ENCODE results near the gene MEIOSIN. TPM values are rescaled to one million over a fixed set of nuclear protein-coding genes. Genes with fewer than 3 reads are reported as not detected.

Gene MEIOSIN
- total RNA-seq, 2 experiments from 2014 or later = not detected

DNA sequence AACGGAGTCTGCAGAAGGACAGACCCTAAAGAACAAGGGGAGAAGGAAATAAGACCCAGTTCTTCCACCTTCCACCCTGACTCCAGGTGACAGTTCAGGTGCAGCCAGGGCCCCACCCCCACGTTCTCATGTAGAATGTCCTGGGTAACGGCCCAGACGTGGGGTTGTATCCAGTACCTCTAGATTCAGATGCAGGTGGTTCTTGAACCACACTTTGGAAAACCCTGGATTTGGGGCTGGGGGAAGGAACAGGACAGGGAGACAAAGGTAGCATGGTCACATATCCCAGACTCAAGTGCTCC is 46.9 kb downstream of the MEIOSIN start:
- ATAC-seq (no peak), DNase-seq (no peak)
- no peaks in the 10 kb centered on the region for H3K9me3 Mint-ChIP-seq (ENCODE audit: low read depth)
- H3K27ac Mint-ChIP-seq = no peak overlapping the region
- intact Hi-C loops (cut with DNase I, micrococcal nuclease) = no loop called here
- peaks cover 9% of the 10 kb centered on the region for H3K27me3 Mint-ChIP-seq
- ChIA-PET POLR2A (no interaction called here), CTCF (interaction anchor here (1.8 kb wide), 1 partner anchor 10 kb away, joined by 30 read pairs; the partner anchor contains the start of gene SIX5)
- peaks cover 16% of the 10 kb centered on the region for H3K4me1 Mint-ChIP-seq
- no peak overlapping the region for H3K4me3 Mint-ChIP-seq
- H3K36me3 Mint-ChIP-seq (ENCODE audit: low read depth) = peaks cover 19% of the 10 kb centered on the region

DNA sequence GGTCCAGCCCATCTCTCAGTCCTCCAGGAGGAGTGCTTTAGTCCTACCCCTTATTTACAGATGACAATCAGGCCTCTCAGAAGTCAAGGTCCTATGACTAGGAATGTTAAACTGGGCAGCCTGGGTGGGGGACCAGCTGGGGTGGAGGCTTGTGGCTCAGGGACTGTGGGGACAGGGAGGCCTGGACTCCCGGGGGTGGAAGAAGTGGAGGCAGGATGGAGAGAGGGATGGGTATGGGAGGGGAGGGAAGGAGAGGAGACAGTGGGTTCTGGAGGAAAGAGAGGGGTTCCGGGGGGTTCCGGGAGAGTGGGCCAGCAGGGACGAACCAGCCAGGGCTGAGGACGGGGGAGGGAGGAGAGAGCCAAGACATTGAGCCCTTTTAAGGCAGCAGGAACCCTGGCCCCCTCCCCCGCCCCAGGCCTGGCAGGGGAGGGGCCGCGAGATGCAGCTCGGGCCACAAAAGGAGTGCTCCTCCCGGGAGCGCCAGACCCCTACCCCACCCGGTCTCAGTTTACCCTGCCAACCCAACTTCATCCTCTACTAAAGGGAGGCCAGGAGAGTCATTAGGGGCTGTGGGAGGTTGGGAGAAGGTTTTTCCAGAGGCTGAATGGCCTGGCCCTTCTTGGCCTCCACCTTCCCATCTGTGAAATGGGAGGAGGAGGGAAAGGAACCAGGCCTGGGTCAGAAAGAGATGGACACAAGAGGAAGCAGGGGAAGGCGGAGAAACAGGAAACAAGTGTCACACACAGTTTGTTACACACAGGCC is 47.4 kb downstream of the MEIOSIN start:
- Mint-ChIP-seq H3K4me3 (no peak overlapping the region), H3K4me1 (peaks cover 16% of the 10 kb centered on the region), H3K27ac (no peak overlapping the region), H3K27me3 (peaks cover 9% of the 10 kb centered on the region), H3K36me3 (ENCODE audit: low read depth) (peaks cover 22% of the 10 kb centered on the region), H3K9me3 (ENCODE audit: low read depth) (no peaks in the 10 kb centered on the region)
- DNase-seq = no peak
- ATAC-seq = no peak
- ChIA-PET POLR2A (no interaction called here), CTCF (interaction anchor here (1.8 kb wide), 1 partner anchor 11 kb away, joined by 30 read pairs; the partner anchor contains the start of gene SIX5)
- intact Hi-C loops (cut with DNase I, micrococcal nuclease) = no loop called here

GRCh38 chr19:45781214-45782161 is 48.2 kb downstream of the MEIOSIN start:
- no peak overlapping the region for H3K4me3 Mint-ChIP-seq
- peaks cover 9% of the 10 kb centered on the region for H3K27me3 Mint-ChIP-seq
- peaks cover 16% of the 10 kb centered on the region for H3K4me1 Mint-ChIP-seq
- ChIA-PET CTCF (no interaction called here), POLR2A (interaction anchor here (0.5 kb wide), 1 partner anchor 110 kb away, joined by 3 read pairs; no protein-coding TSS in a partner anchor)
- H3K9me3 Mint-ChIP-seq (ENCODE audit: low read depth) = no peaks in the 10 kb centered on the region
- H3K27ac Mint-ChIP-seq = no peak overlapping the region
- DNase-seq (no peak), ATAC-seq (no peak)
- H3K36me3 Mint-ChIP-seq (ENCODE audit: low read depth) = peaks cover 27% of the 10 kb centered on the region
- intact Hi-C loops (cut with DNase I, micrococcal nuclease) = no loop called here

- CTCF ChIA-PET = no interaction called here
- DNase-seq = no peak
- Mint-ChIP-seq H3K4me3 (no peak within 1 kb of the TSS), H3K9me3 (ENCODE audit: low read depth) (no peaks in the 10 kb centered on the region), H3K4me1 (peaks cover 16% of the 10 kb centered on the region), H3K27ac (no peak within 1 kb of the TSS), H3K27me3 (peaks cover 9% of the 10 kb centered on the region), H3K36me3 (ENCODE audit: low read depth) (peaks cover 25% of the 10 kb centered on the region)
- POLR2A ChIA-PET = no interaction called here
- intact Hi-C loops (cut with DNase I, micrococcal nuclease) = no loop called here
- ATAC-seq = no peak
These were observed 49.0 kb downstream of the MEIOSIN start, which contains the start of gene DMPK for GRCh38 chr19:45782162-45782691. Gene DMPK (minus strand): TSS chr19:45782490. CDS start chr19:45782352, 138 bp downstream.

- CTCF ChIA-PET = interaction anchor here (0.7 kb wide), 1 partner anchor 10 kb away, joined by 3 read pairs; no protein-coding TSS in a partner anchor
- H3K27ac Mint-ChIP-seq = no peak overlapping the region
- intact Hi-C loops (cut with DNase I, micrococcal nuclease) = no loop called here
- no peak overlapping the region for H3K4me3 Mint-ChIP-seq
- H3K9me3 Mint-ChIP-seq (ENCODE audit: low read depth) = no peaks in the 10 kb centered on the region
- POLR2A ChIA-PET = interaction anchor here (0.8 kb wide), 1 partner anchor 19 kb away, joined by 3 read pairs; no protein-coding TSS in a partner anchor
- no peak for ATAC-seq
- H3K4me1 Mint-ChIP-seq = peaks cover 16% of the 10 kb centered on the region
- DNase-seq = no peak
- H3K36me3 Mint-ChIP-seq (ENCODE audit: low read depth) = peaks cover 29% of the 10 kb centered on the region
- peaks cover 9% of the 10 kb centered on the region for H3K27me3 Mint-ChIP-seq
These were observed 49.9 kb downstream of the MEIOSIN start for GRCh38 chr19:45782820-45783785.

DNA sequence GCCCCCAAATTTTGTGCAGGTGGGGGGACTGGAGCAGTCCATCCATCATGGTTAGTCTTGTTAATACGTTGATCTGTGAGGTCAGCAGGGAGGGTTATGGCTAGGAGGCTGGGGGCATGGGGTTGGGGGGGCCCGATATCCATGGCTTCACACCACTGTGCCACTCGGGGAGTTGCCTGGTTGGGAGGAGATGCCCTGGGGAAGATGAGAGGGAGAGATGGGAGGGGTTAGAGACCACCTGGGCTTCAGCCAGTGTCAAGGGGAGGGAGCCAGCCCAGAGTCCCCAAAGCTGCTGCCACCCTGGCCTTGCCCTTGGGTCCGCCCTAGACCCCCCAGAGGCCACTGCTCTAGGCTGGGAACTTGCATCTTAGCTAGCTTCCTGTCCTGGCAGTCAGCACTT is 50.9 kb downstream of the MEIOSIN start:
- H3K4me1 Mint-ChIP-seq = peaks cover 10% of the 10 kb centered on the region
- ChIA-PET CTCF (interaction anchor here (1.6 kb wide), 1 partner anchor 14 kb away, joined by 4 read pairs; no protein-coding TSS in a partner anchor), POLR2A (interaction anchor here (0.8 kb wide), 1 partner anchor 18 kb away, joined by 3 read pairs; no protein-coding TSS in a partner anchor)
- no peak for DNase-seq
- intact Hi-C loops (cut with DNase I, micrococcal nuclease) = no loop called here
- no peaks in the 10 kb centered on the region for H3K9me3 Mint-ChIP-seq (ENCODE audit: low read depth)
- H3K27ac Mint-ChIP-seq = no peak overlapping the region
- peaks cover 35% of the 10 kb centered on the region for H3K36me3 Mint-ChIP-seq (ENCODE audit: low read depth)
- H3K27me3 Mint-ChIP-seq = peaks cover 10% of the 10 kb centered on the region
- ATAC-seq = no peak
- no peak overlapping the region for H3K4me3 Mint-ChIP-seq

GRCh38 chr19:45785097-45785496 is 51.9 kb downstream of the MEIOSIN start:
- H3K4me3 Mint-ChIP-seq = no peak overlapping the region
- intact Hi-C loops (cut with DNase I, micrococcal nuclease) = no loop called here
- peaks cover 8% of the 10 kb centered on the region for H3K27me3 Mint-ChIP-seq
- H3K27ac Mint-ChIP-seq = no peak overlapping the region
- H3K4me1 Mint-ChIP-seq = peaks cover under 1% of the 10 kb centered on the region
- ATAC-seq (no peak), DNase-seq (no peak)
- H3K9me3 Mint-ChIP-seq (ENCODE audit: low read depth) = no peaks in the 10 kb centered on the region
- H3K36me3 Mint-ChIP-seq (ENCODE audit: low read depth) = peaks cover 44% of the 10 kb centered on the region
- ChIA-PET CTCF (interaction anchor here (0.6 to 1.6 kb wide), 2 partner anchors 15 to 93 kb away, joined by 3 to 4 read pairs; partner anchors contain the start of gene QPCTL), POLR2A (no interaction called here)

DNA sequence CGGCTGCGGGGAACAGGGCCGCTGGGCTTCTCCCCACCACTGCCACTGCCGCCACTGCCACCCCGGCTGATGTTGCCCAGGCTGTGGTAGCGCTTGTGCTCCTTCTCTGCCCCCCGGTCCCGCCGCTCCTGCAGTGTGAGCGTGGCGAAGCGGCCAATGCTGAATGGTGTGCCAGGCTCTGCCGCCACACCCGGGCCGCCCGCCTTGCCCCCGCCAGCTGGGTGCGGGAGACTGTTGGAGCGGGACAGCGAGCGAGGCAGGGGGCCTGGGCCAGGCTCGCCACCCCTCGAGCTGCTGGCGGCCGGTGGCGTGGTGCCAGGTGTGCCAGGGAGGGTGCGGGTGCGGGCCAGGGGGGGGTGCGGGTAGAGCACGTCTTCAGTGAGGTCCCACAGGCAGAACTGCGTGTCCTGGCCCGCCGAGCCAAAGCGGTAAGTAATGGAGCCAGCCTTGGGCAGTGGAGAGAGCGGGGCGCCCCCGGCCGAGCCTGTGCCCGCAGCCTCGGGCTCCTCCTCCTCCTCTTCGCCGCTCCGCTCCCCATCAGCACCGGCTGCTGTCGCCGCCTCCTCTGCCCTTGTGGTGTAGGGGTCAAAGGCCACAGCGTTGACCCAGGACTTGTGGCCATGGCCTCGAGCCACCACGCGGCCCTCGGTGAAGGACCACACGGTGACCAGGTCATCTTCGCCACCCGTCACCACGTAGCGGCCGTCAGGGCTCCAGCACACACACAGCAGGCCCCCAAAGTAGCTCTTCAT is 52.7 kb downstream of the MEIOSIN start:
- no peak for ATAC-seq
- peaks cover 4% of the 10 kb centered on the region for H3K27me3 Mint-ChIP-seq
- H3K4me3 Mint-ChIP-seq = no peak overlapping the region
- H3K4me1 Mint-ChIP-seq = peaks cover 6% of the 10 kb centered on the region
- no peaks in the 10 kb centered on the region for H3K9me3 Mint-ChIP-seq (ENCODE audit: low read depth)
- H3K27ac Mint-ChIP-seq = no peak overlapping the region
- DNase-seq = no peak
- POLR2A ChIA-PET = no interaction called here
- CTCF ChIA-PET = no interaction called here
- intact Hi-C loops (cut with DNase I, micrococcal nuclease) = no loop called here
- peaks cover 51% of the 10 kb centered on the region for H3K36me3 Mint-ChIP-seq (ENCODE audit: low read depth)

DNA sequence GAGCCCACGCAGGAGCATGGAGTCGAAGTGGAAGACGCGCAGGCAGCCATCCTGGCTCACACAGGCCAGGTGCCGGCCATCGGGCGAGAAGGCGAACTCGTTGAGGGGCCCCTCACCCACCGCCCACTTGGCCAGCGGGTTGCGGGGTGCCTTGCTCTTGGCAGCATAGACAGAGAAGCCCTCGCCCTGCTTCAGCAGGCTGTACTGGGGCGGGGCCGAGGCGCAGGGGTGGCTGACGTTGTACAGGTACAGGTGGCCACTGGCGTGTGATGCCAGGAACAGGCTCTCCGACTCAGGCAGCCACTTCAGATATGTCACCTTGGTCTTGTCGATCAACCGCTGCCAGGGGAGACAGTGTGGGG is 53.3 kb downstream of the MEIOSIN start:
- Mint-ChIP-seq H3K27me3 (peaks cover 2% of the 10 kb centered on the region), H3K9me3 (ENCODE audit: low read depth) (no peaks in the 10 kb centered on the region), H3K4me3 (no peak overlapping the region), H3K36me3 (ENCODE audit: low read depth) (peaks cover 52% of the 10 kb centered on the region), H3K27ac (no peak overlapping the region), H3K4me1 (peaks cover 12% of the 10 kb centered on the region)
- intact Hi-C loops (cut with DNase I, micrococcal nuclease) = no loop called here
- ATAC-seq = no peak
- DNase-seq = no peak
- CTCF ChIA-PET = no interaction called here
- POLR2A ChIA-PET = no interaction called here

- ChIA-PET POLR2A (no interaction called here), CTCF (interaction anchor here (0.8 to 1.3 kb wide), 3 partner anchors 10 to 228 kb away, joined by 3 to 5 read pairs (median 3); partner anchors contain the start of gene SIX5)
- DNase-seq = no peak
- no peak overlapping the region for H3K27ac Mint-ChIP-seq
- intact Hi-C loops (cut with DNase I, micrococcal nuclease) = no loop called here
- peaks cover 50% of the 10 kb centered on the region for H3K36me3 Mint-ChIP-seq (ENCODE audit: low read depth)
- H3K4me1 Mint-ChIP-seq = peaks cover 30% of the 10 kb centered on the region
- H3K27me3 Mint-ChIP-seq = peaks cover 6% of the 10 kb centered on the region
- H3K9me3 Mint-ChIP-seq (ENCODE audit: low read depth) = no peaks in the 10 kb centered on the region
- no peak for ATAC-seq
- H3K4me3 Mint-ChIP-seq = no peak overlapping the region
These were observed 56.0 kb downstream of the MEIOSIN start for GRCh38 chr19:45789035-45789786.
